OCI-LY1 (cell line): ENCODE data around the gene EGFL6.

ENCODE experiments used
- H2AFZ ChIP-seq: fragments of 200-600 bp; sonication (generic), shearing (Covaris generic); 2 replicates; pipeline ENCODE4 v1.6.0; 2014; ENCODE audit warnings: antibody characterized with exemption, mild to moderate bottlenecking, low read length
- H3F3A ChIP-seq: fragments of 200-600 bp; sonication (generic), shearing (Covaris generic); 2 replicates; pipeline ENCODE4 v1.6.0; 2014; ENCODE audit warnings: mild to moderate bottlenecking, antibody characterized with exemption, low read length, moderate library complexity; ENCODE audit not compliant: insufficient read depth
- H3K27ac ChIP-seq: fragments of 200-600 bp; sonication (generic); 2 replicates; pipeline ENCODE4 v1.5.1; 2014; ENCODE audit warnings: low read length, mixed run types, mild to moderate bottlenecking, low read depth; ENCODE audit not compliant: poor library complexity, severe bottlenecking
- H3K27me3 ChIP-seq: fragments of 200-600 bp; sonication (generic); 2 replicates; pipeline ENCODE4 v1.6.0; 2014; ENCODE audit warnings: antibody characterized with exemption, mild to moderate bottlenecking, low read length, moderate library complexity; ENCODE audit not compliant: insufficient read depth
- H3K36me3 ChIP-seq: fragments of 200-600 bp; sonication (generic); 2 replicates; pipeline ENCODE4 v1.6.1; 2014; ENCODE audit warnings: mild to moderate bottlenecking, antibody characterized with exemption, low read length, moderate library complexity, mixed read lengths; ENCODE audit not compliant: insufficient read depth
- H3K4me1 ChIP-seq: fragments of 200-600 bp; sonication (generic); 2 replicates; pipeline ENCODE4 v1.5.1; 2014; ENCODE audit warnings: mild to moderate bottlenecking, low read length, moderate library complexity; ENCODE audit not compliant: insufficient read depth, severe bottlenecking
- H3K4me2 ChIP-seq: fragments of 200-600 bp; sonication (generic), shearing (Covaris generic); 2 replicates; pipeline ENCODE4 v1.6.1; 2014; ENCODE audit warnings: low read length
- H3K4me3 ChIP-seq: fragments of 200-600 bp; sonication (generic); 2 replicates; pipeline ENCODE4 v1.5.1; 2014; ENCODE audit warnings: low read length, low read depth, mild to moderate bottlenecking, mixed read lengths; ENCODE audit not compliant: poor library complexity, severe bottlenecking
- H3K79me2 ChIP-seq: fragments of 200-600 bp; shearing (Covaris generic); 2 replicates; pipeline ENCODE4 v1.6.1; 2016; ENCODE audit warnings: mixed run types, low read length, mixed read lengths; ENCODE audit not compliant: insufficient read depth
- H3K9ac ChIP-seq: fragments of 200-600 bp; sonication (generic), shearing (Covaris generic); 2 replicates; pipeline ENCODE4 v1.6.1; 2014; ENCODE audit warnings: mild to moderate bottlenecking, low read length, mixed read lengths
- H3K9me2 ChIP-seq: fragments of 200-600 bp; sonication (generic), shearing (Covaris generic); 2 replicates; pipeline ENCODE4 v1.6.1; 2014; ENCODE audit warnings: low read depth, mild to moderate bottlenecking, low read length, mixed read lengths
- H3K9me3 ChIP-seq: fragments of 200-600 bp; shearing (Covaris generic); 2 replicates; pipeline ENCODE4 v1.6.1; 2014; ENCODE audit warnings: low read length, mixed read lengths
- H4K20me1 ChIP-seq: fragments of 200-600 bp; sonication (generic), shearing (Covaris generic); 2 replicates; pipeline ENCODE4 v1.6.0; 2016; ENCODE audit warnings: mild to moderate bottlenecking, low read length; ENCODE audit not compliant: insufficient read depth
- EZH2 ChIP-seq: fragments of 200-600 bp; sonication (generic), shearing (Covaris generic); IDR thresholded peaks from 2 replicates; pipeline ENCODE4 v1.8.0; 2017; ENCODE audit warnings: borderline replicate concordance, mixed run types, mild to moderate bottlenecking, antibody characterized with exemption, low read length, moderate library complexity, mixed read lengths
- TF ChIP-seq, protein P1 (sequence below): fragments of 200-600 bp; sonication (generic), shearing (Covaris generic); IDR thresholded peaks from 2 replicates; pipeline ENCODE4 v1.5.1; 2017; ENCODE audit warnings: mild to moderate bottlenecking, antibody characterized with exemption, low read length, moderate library complexity, mixed read lengths

The EGFL6 gene

GRCh38 chrX:13579661-13580060, 10.3 kb downstream of the EGFL6 start:
- H3K27me3 ChIP-seq: no peaks in the 10 kb centered on the region
- no peak overlapping the region for H3K4me3 ChIP-seq
- H3K27ac ChIP-seq: no peak overlapping the region
- H3K36me3 ChIP-seq: no peaks in the 10 kb centered on the region
- H3F3A ChIP-seq: no peaks in the 10 kb centered on the region
- H3K4me2 ChIP-seq: no peak overlapping the region
- H4K20me1 ChIP-seq: no peaks in the 10 kb centered on the region
- H3K79me2 ChIP-seq: no peaks in the 10 kb centered on the region
- H3K4me1 ChIP-seq: no peaks in the 10 kb centered on the region
- no peak overlapping the region for H2AFZ ChIP-seq
- H3K9me3 ChIP-seq: no peaks in the 10 kb centered on the region
- TF ChIP-seq, protein P1, sequence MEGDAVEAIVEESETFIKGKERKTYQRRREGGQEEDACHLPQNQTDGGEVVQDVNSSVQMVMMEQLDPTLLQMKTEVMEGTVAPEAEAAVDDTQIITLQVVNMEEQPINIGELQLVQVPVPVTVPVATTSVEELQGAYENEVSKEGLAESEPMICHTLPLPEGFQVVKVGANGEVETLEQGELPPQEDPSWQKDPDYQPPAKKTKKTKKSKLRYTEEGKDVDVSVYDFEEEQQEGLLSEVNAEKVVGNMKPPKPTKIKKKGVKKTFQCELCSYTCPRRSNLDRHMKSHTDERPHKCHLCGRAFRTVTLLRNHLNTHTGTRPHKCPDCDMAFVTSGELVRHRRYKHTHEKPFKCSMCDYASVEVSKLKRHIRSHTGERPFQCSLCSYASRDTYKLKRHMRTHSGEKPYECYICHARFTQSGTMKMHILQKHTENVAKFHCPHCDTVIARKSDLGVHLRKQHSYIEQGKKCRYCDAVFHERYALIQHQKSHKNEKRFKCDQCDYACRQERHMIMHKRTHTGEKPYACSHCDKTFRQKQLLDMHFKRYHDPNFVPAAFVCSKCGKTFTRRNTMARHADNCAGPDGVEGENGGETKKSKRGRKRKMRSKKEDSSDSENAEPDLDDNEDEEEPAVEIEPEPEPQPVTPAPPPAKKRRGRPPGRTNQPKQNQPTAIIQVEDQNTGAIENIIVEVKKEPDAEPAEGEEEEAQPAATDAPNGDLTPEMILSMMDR: no peak
- TF ChIP-seq EZH2: no peak
- no peak overlapping the region for H3K9ac ChIP-seq
- H3K9me2 ChIP-seq: no peaks in the 10 kb centered on the region

GRCh38 chrX:13581554-13581953, 12.2 kb downstream of the EGFL6 start:
- Histone ChIP-seq H3F3A (no peaks in the 10 kb centered on the region), H4K20me1 (no peaks in the 10 kb centered on the region), H2AFZ (no peak overlapping the region), H3K36me3 (no peaks in the 10 kb centered on the region), H3K9me3 (no peaks in the 10 kb centered on the region), H3K4me1 (no peaks in the 10 kb centered on the region), H3K4me3 (no peak overlapping the region), H3K9me2 (no peaks in the 10 kb centered on the region), H3K79me2 (no peaks in the 10 kb centered on the region), H3K27me3 (no peaks in the 10 kb centered on the region), H3K4me2 (no peak overlapping the region), H3K9ac (no peak overlapping the region), H3K27ac (no peak overlapping the region)
- no peak for TF ChIP-seq EZH2
- TF ChIP-seq, protein P1: no peak

- no peaks in the 10 kb centered on the region for H3K9me3 ChIP-seq
- H3K4me3 ChIP-seq: no peak overlapping the region
- H3K4me1 ChIP-seq: no peaks in the 10 kb centered on the region
- H4K20me1 ChIP-seq: no peaks in the 10 kb centered on the region
- H3K9me2 ChIP-seq: no peaks in the 10 kb centered on the region
- no peaks in the 10 kb centered on the region for H3F3A ChIP-seq
- H3K36me3 ChIP-seq: no peaks in the 10 kb centered on the region
- no peak overlapping the region for H3K9ac ChIP-seq
- TF ChIP-seq, protein P1: no peak
- TF ChIP-seq EZH2: no peak
- no peak overlapping the region for H2AFZ ChIP-seq
- H3K4me2 ChIP-seq: no peak overlapping the region
- H3K27ac ChIP-seq: no peak overlapping the region
- H3K27me3 ChIP-seq: no peaks in the 10 kb centered on the region
- no peaks in the 10 kb centered on the region for H3K79me2 ChIP-seq
Measured at GRCh38 chrX:13587786-13588477, 18.5 kb downstream of the EGFL6 start.
